Measurements from ENCODE around the gene AFP.

The AFP gene

DNA sequence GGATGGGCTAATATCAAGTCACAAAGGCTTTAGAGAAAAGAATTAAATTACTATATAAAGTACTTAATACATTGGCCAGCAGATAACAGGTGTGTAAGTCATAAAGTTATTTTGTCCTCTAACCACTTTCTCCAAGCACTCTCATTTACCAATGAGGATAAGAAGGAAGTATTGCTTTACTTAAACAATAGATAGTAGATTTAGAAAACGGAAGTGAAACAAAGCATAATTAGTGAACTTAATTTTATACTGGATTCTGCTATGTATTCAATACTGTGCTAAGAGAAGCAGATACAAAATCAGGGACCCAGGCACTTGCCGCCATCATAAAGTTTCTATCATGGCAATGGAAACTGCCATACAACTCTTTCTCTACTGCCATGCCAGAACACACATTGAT, 69.5 kb downstream of the AFP start:
- ChIA-PET CTCF (no interaction called here), POLR2A (ENCODE audit: low non-redundant PET) (no interaction called here)
- TF ChIP-seq, protein P1, sequence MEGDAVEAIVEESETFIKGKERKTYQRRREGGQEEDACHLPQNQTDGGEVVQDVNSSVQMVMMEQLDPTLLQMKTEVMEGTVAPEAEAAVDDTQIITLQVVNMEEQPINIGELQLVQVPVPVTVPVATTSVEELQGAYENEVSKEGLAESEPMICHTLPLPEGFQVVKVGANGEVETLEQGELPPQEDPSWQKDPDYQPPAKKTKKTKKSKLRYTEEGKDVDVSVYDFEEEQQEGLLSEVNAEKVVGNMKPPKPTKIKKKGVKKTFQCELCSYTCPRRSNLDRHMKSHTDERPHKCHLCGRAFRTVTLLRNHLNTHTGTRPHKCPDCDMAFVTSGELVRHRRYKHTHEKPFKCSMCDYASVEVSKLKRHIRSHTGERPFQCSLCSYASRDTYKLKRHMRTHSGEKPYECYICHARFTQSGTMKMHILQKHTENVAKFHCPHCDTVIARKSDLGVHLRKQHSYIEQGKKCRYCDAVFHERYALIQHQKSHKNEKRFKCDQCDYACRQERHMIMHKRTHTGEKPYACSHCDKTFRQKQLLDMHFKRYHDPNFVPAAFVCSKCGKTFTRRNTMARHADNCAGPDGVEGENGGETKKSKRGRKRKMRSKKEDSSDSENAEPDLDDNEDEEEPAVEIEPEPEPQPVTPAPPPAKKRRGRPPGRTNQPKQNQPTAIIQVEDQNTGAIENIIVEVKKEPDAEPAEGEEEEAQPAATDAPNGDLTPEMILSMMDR (conservative IDR thresholded peaks at IDR 0.05; ENCODE audit: low read depth) = no peak
- H3K27ac ChIP-seq = no peak overlapping the region
- DNase-seq (ENCODE audit: low spot score) = no peak

Data from RWPE1 (cell line).